Fibroblast of pulmonary artery (primary cell): Measurements from ENCODE around the gene MAST4.

Experiments used
- DNase-seq: peaks from one replicate; pipeline ENCODE4 v3.0.0-alpha.2; 2010; ENCODE audit warnings: low read depth
- H3K4me3 ChIP-seq: replicated peaks from 2 replicates; pipeline ENCODE4 v1.5.1; 2011; ENCODE audit warnings: low read depth, mild to moderate bottlenecking, control low read depth, low read length, moderate library complexity
- TF ChIP-seq, protein P1 (sequence below): IDR thresholded peaks from 2 replicates; pipeline ENCODE4 v1.5.1; 2011; ENCODE audit warnings: mild to moderate bottlenecking, control low read depth, low read length, inconsistent platforms; ENCODE audit errors: missing control alignments

MAST4 gene

DNA sequence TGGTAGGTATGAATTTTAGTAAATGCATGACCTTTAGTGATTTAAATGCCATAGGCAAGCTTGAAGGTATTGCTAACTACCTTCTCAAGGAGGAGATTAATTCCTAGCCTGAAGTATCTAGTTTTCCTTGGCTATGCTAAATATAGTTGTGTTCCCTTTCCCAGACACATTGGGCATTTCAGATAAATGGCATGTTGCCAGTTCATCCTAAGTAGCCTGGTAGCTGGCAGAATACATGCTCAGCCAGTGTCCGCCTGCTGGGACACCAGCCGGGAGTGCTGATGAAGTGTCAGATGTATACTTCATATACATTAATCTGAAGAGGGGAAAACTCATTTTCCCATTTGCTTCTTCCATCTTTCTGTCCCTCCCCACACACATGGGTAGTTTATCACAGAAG lies 196.9 kb downstream of the MAST4 start:
- no peak for DNase-seq
- TF ChIP-seq, protein P1, sequence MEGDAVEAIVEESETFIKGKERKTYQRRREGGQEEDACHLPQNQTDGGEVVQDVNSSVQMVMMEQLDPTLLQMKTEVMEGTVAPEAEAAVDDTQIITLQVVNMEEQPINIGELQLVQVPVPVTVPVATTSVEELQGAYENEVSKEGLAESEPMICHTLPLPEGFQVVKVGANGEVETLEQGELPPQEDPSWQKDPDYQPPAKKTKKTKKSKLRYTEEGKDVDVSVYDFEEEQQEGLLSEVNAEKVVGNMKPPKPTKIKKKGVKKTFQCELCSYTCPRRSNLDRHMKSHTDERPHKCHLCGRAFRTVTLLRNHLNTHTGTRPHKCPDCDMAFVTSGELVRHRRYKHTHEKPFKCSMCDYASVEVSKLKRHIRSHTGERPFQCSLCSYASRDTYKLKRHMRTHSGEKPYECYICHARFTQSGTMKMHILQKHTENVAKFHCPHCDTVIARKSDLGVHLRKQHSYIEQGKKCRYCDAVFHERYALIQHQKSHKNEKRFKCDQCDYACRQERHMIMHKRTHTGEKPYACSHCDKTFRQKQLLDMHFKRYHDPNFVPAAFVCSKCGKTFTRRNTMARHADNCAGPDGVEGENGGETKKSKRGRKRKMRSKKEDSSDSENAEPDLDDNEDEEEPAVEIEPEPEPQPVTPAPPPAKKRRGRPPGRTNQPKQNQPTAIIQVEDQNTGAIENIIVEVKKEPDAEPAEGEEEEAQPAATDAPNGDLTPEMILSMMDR, result no peak
- H3K4me3 ChIP-seq, result no peak overlapping the region

DNA sequence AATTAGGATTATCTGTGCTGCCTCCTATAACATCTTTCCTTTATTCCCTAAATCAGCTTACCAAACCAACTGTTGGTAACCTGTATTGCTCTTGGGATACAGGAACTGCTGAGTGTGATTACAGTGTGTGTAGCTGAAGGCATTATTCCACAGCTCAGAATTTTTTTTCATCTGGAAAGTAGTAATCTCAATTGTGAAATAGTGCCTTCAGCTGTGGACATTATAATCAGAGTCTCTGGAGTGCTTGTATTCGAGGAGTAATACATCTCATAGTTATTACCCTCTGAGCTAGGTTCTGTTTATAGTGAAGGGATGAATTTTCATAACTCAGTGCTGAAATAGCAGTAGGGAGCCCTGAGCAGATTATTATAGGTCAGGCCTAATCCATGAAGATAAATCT lies 199.5 kb downstream of the MAST4 start:
- no peak overlapping the region for H3K4me3 ChIP-seq
- TF ChIP-seq, protein P1, result no peak
- no peak for DNase-seq

GRCh38 chr5:66796305-66797292 lies 200.4 kb downstream of the MAST4 start:
- no peak overlapping the region for H3K4me3 ChIP-seq
- peak; percentile 36 for DNase-seq
- TF ChIP-seq, protein P1, result peak; percentile 44

DNA sequence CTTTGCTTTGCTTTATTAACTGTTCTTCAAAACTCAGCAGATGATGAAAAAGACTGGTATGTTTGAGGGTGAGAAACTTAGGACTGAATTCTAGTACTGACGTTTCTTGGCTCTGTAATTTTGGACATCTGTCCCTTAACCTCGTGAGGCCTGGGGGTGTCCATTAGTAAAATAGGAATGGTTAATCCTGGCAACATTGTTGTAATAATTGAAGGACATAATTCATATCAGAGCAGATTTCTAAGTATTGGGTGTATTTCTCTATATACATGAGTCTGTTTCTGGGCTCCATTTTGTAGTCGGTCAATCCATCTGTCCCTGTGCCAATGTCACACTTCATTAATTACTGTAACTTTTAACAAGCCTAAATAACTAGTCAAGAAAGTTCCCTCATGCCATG lies 206.7 kb downstream of the MAST4 start:
- H3K4me3 ChIP-seq, result no peak overlapping the region
- DNase-seq, result no peak
- TF ChIP-seq, protein P1, result no peak

- TF ChIP-seq, protein P1, result no peak
- DNase-seq, result no peak
- H3K4me3 ChIP-seq, result no peak overlapping the region
Measured at GRCh38 chr5:66805514-66806430, 209.6 kb downstream of the MAST4 start.

GRCh38 chr5:66807743-66808142 lies 211.6 kb downstream of the MAST4 start:
- TF ChIP-seq, protein P1, result peak; percentile 69
- H3K4me3 ChIP-seq, result no peak overlapping the region
- DNase-seq, result peak; percentile 75
